Measurements from ENCODE around the gene PTK6.

The PTK6 gene

GRCh38 chr20:63522091-63522868, 14.9 kb downstream of the PTK6 start:
- DNase-seq (ENCODE audit: low spot score) = no peak
- TF ChIP-seq, protein P1, sequence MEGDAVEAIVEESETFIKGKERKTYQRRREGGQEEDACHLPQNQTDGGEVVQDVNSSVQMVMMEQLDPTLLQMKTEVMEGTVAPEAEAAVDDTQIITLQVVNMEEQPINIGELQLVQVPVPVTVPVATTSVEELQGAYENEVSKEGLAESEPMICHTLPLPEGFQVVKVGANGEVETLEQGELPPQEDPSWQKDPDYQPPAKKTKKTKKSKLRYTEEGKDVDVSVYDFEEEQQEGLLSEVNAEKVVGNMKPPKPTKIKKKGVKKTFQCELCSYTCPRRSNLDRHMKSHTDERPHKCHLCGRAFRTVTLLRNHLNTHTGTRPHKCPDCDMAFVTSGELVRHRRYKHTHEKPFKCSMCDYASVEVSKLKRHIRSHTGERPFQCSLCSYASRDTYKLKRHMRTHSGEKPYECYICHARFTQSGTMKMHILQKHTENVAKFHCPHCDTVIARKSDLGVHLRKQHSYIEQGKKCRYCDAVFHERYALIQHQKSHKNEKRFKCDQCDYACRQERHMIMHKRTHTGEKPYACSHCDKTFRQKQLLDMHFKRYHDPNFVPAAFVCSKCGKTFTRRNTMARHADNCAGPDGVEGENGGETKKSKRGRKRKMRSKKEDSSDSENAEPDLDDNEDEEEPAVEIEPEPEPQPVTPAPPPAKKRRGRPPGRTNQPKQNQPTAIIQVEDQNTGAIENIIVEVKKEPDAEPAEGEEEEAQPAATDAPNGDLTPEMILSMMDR (IDR thresholded peaks at IDR 0.05; ENCODE audit: borderline replicate concordance, control extremely low read depth, extremely low read depth, insufficient read depth, missing control alignments) = no peak
- in situ Hi-C loops (cut with MboI; ENCODE audit: low sequenced_read_pairs, unreplicated experiment) = no loop called here

DNA sequence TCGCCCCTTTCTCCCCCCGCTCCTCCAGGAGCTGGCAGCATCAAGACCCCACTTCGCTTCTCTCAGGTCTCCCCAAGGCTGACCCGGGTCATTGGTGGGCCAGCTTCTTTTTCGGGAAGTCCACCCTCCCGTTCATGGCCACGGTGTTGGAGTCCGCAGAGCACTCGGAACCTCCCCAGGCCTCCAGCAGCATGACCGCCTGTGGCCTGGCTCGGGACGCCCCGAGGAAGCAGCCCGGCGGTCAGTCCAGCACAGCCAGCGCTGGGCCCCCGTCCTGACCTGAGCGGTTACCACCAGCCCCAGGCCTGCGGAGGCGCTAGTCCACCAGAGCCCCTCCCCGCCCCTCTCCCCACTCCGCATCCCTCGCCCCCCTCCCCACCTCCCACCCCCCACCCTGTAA, 15.6 kb downstream of the PTK6 start:
- in situ Hi-C loops (cut with MboI; ENCODE audit: low sequenced_read_pairs, unreplicated experiment) = no loop called here

GRCh38 chr20:63520934-63521601, 16.1 kb downstream of the PTK6 start:
- TF ChIP-seq, protein P1 (IDR thresholded peaks at IDR 0.05; ENCODE audit: borderline replicate concordance, control extremely low read depth, extremely low read depth, insufficient read depth, missing control alignments) = peak; percentile 7
- in situ Hi-C loops (cut with MboI; ENCODE audit: low sequenced_read_pairs, unreplicated experiment) = no loop called here
- peak; percentile 90 for DNase-seq (ENCODE audit: low spot score)

More for the DNA sequence above, 15.6 kb downstream of the PTK6 start:
- TF ChIP-seq, protein P1 (IDR thresholded peaks at IDR 0.05; ENCODE audit: borderline replicate concordance, control extremely low read depth, extremely low read depth, insufficient read depth, missing control alignments) = no peak
- DNase-seq (ENCODE audit: low spot score) = no peak

DNA sequence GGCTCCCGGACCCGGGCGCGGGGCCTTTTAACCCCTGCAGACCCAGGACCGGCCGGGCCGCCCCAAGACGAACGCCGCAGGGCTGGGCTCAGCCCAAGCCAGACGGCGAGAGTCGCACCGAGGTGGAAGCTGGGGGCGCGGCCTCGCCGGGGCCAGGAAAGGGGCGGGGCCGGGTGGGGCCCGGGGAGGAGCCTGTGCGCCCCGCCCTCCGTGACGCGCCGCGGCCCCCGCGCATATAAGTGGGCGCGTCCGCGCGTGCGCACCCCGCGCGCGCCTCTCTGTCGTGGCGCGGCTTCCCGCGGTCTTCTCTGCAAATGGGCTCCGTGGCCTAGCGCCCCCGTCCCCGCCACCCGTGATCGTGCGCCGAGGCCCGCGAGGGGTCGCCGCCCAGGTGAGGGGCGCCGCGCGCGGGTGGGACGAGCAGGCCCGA, 16.7 kb downstream of the PTK6 start, which contains the start of gene PPDPF:
PPDPF (plus strand) TSS at position 262 of the 430 bp plus-strand sequence. CDS start 544 bp downstream, outside the sequence.
- in situ Hi-C loops (cut with MboI; ENCODE audit: low sequenced_read_pairs, unreplicated experiment) = no loop called here
- peak; percentile 99 for DNase-seq (ENCODE audit: low spot score)
- TF ChIP-seq, protein P1 (IDR thresholded peaks at IDR 0.05; ENCODE audit: borderline replicate concordance, control extremely low read depth, extremely low read depth, insufficient read depth, missing control alignments) = no peak

- in situ Hi-C loops (cut with MboI; ENCODE audit: low sequenced_read_pairs, unreplicated experiment) = no loop called here
- TF ChIP-seq, protein P1 (IDR thresholded peaks at IDR 0.05; ENCODE audit: borderline replicate concordance, control extremely low read depth, extremely low read depth, insufficient read depth, missing control alignments) = no peak
- peak; percentile 83 for DNase-seq (ENCODE audit: low spot score)
These were observed 17.3 kb downstream of the PTK6 start for GRCh38 chr20:63519668-63520503.
